ENCODE results near the gene EPGN. TPM values are rescaled to one million over a fixed set of nuclear protein-coding genes. Genes with fewer than 3 reads are reported as not detected.

Gene EPGN
- total and polyA plus RNA-seq, 2 of the 13 experiments (the other 11 are each of a cell fraction or from before 2014, with no cell fraction given): not detected

GRCh38 chr4:74338792-74339333 lies 30.6 kb downstream of the EPGN start:
- no TSS peak for BruUV-seq (replicated peaks)
- peak; percentile 2; the same call in 1 of the 2 replicates for TF ChIP-seq CEBPB (IDR thresholded peaks at IDR 0.05; ENCODE audit: borderline replicate concordance, low read depth, low read length)
- no peak for TF ChIP-seq PLRG1 (conservative IDR thresholded peaks at IDR 0.05)
- ChIA-PET POLR2A (no interaction called here), CTCF (ENCODE audit: low intra/inter-chr PET ratio, low total read pairs) (no interaction called here)
- FAIRE-seq: no peak
- Histone ChIP-seq H3K27ac (ENCODE audit: extremely low read length, insufficient read depth, low read length) (no peak overlapping the region), H2AFZ (ENCODE audit: low read length) (peak overlapping the region; percentile 15), H3K4me2 (ENCODE audit: low read depth, low read length) (no peak overlapping the region), H3K4me1 (ENCODE audit: insufficient read depth, low read length) (no peaks in the 10 kb centered on the region), H3K27me3 (ENCODE audit: control insufficient read depth in 1 of 2, insufficient read depth in 2 of 2, low read length in 2 of 2) (no peaks in the 10 kb centered on the region; a peak in 1 of 5 replicates), H3K79me2 (ENCODE audit: insufficient read depth, low read length) (no peaks in the 10 kb centered on the region), H3K4me3 (replicated peaks in 1 of 3; ENCODE audit: insufficient read depth in 1 of 3, low read depth in 2 of 3, low read length in 3 of 3) (no peak overlapping the region), H3K9me3 (ENCODE audit: low read length) (peaks cover 3% of the 10 kb centered on the region), H4K20me1 (ENCODE audit: insufficient read depth, low read length) (no peaks in the 10 kb centered on the region), H3K36me3 (replicated peaks in 1 of 2; ENCODE audit: control insufficient read depth in 1 of 2, insufficient read depth in 2 of 2, low read length in 2 of 2) (no peaks in the 10 kb centered on the region), H3K9ac (ENCODE audit: insufficient read depth, low read depth, low read length) (no peak overlapping the region)
- DNase-seq (ENCODE audit: low spot score): no peak
- 36% methylated on average over 4 of the region's 4 CpGs for WGBS (ENCODE audit: low lambda C conversion rate)
- in situ Hi-C loops (cut with HindIII; ENCODE audit: extremely low pct_ligation_motif_present, low pct_unique_long_range_greater_than_20kb): no loop called here
- ATAC-seq: no peak
- intact Hi-C loops (cut with micrococcal nuclease; ENCODE audit: unreplicated experiment): no loop called here

DNA sequence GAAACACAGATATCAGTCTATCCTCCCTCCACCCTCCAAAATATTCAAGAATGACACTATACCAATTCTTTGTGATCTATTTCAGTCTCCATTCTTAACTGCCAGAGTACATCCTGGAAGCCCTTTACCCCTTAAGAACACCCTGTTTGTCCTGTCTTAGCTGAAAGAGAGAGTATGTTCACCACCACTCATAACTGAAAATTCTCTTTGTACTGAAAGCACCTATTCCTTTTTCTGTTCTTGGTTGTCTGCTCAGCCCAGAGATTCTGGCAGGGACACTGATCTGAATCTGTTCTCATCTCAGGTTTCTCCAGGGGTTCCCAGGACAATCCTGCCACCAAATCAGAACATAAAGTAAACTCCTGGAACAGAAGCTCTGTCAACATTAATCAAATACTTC lies 31.2 kb downstream of the EPGN start:
- Histone ChIP-seq H3K27ac (ENCODE audit: extremely low read length, insufficient read depth, low read length) (no peak overlapping the region), H3K9me3 (ENCODE audit: low read length) (peaks cover 9% of the 10 kb centered on the region), H3K79me2 (ENCODE audit: insufficient read depth, low read length) (no peaks in the 10 kb centered on the region), H3K36me3 (replicated peaks in 1 of 2; ENCODE audit: control insufficient read depth in 1 of 2, insufficient read depth in 2 of 2, low read length in 2 of 2) (no peaks in the 10 kb centered on the region), H3K4me2 (ENCODE audit: low read depth, low read length) (no peak overlapping the region), H3K9ac (ENCODE audit: insufficient read depth, low read depth, low read length) (no peak overlapping the region), H2AFZ (ENCODE audit: low read length) (peak overlapping the region; percentile 15), H4K20me1 (ENCODE audit: insufficient read depth, low read length) (no peaks in the 10 kb centered on the region), H3K27me3 (ENCODE audit: control insufficient read depth in 1 of 2, insufficient read depth in 2 of 2, low read length in 2 of 2) (no peaks in the 10 kb centered on the region; a peak in 1 of 5 replicates), H3K4me3 (replicated peaks in 1 of 3; ENCODE audit: insufficient read depth in 1 of 3, low read depth in 2 of 3, low read length in 3 of 3) (no peak overlapping the region), H3K4me1 (ENCODE audit: insufficient read depth, low read length) (no peaks in the 10 kb centered on the region)
- in situ Hi-C loops (cut with HindIII; ENCODE audit: extremely low pct_ligation_motif_present, low pct_unique_long_range_greater_than_20kb) (no loop called here), intact Hi-C loops (cut with micrococcal nuclease; ENCODE audit: unreplicated experiment) (no loop called here)
- DNase-seq (ENCODE audit: low spot score) (no peak), FAIRE-seq (no peak), ATAC-seq (no peak)
- ChIA-PET POLR2A (no interaction called here), CTCF (ENCODE audit: low intra/inter-chr PET ratio, low total read pairs) (no interaction called here)
- no TSS peak for BruUV-seq (replicated peaks)
- TF ChIP-seq NFIC (IDR thresholded peaks at IDR 0.05; ENCODE audit: low read length) (no peak), ZNF616 (CRISPR knock-in tag; IDR thresholded peaks at IDR 0.05; ENCODE audit: low read depth) (no peak), NFAT5 (CRISPR knock-in tag; IDR thresholded peaks at IDR 0.05) (no peak), ZNF441 (CRISPR knock-in tag; IDR thresholded peaks at IDR 0.05; ENCODE audit: borderline replicate concordance) (no peak), PRDM15 (CRISPR knock-in tag; IDR thresholded peaks at IDR 0.05) (no peak)
- TF ChIP-seq, protein P1, sequence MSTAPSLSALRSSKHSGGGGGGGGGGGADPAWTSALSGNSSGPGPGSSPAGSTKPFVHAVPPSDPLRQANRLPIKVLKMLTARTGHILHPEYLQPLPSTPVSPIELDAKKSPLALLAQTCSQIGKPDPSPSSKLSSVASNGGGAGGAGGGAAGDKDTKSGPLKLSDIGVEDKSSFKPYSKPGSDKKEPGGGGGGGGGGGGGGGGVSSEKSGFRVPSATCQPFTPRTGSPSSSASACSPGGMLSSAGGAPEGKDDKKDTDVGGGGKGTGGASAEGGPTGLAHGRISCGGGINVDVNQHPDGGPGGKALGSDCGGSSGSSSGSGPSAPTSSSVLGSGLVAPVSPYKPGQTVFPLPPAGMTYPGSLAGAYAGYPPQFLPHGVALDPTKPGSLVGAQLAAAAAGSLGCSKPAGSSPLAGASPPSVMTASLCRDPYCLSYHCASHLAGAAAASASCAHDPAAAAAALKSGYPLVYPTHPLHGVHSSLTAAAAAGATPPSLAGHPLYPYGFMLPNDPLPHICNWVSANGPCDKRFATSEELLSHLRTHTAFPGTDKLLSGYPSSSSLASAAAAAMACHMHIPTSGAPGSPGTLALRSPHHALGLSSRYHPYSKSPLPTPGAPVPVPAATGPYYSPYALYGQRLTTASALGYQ (CRISPR knock-in tag; IDR thresholded peaks at IDR 0.05): no peak
